GM21447 (cell line): Measurements from ENCODE around the gene MRGPRX2.

ENCODE experiments used
- ATAC-seq: cut with Tn5 transposase; IDR thresholded peaks from one replicate; pipeline ENCODE4 v1.9.1; 2021; ENCODE audit not compliant: unreplicated experiment

MRGPRX2 gene

DNA sequence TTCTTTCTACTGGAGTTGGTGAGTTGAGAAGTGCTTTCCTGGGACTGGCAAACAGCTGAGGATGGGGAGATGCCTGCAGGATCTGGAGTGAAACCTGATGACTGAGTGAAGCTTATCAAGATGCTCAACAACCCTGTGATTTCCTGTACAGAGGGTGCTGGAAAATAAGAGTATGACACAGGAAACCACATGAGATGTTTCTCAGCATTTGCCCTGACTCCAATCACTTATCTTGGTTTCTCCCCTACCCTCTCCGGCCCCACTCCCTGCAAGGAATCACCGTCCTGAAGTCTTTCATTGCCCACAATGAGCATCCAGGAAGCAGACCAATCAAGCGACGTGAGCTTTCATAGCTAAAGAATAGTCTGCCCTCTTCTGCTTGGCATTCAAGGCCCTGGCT is at the start of gene MRGPRX2:
Gene MRGPRX2, minus strand, starts transcription at position 89 of the 400 bp plus-strand sequence. CDS start 4,315 bp downstream, outside the sequence.
- no peak for ATAC-seq

DNA sequence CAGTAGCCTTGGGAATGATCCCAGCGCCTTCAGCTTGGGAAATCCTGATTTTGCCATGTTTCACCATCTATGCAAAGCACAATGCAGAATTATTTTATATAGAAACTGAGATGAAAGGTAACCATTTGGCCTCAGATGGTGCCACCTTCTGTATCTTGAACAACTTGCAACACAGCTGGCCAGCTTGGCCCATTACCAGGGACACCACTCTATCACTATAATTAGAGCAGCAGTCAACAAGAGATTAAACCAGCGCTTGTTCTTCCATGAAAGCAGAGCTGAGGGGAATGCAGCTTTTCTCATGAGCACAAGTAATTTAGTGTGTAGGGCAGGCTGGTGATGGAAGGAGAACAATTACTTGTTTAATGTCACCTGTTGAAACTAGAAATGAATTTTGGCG is 49.8 kb upstream of the MRGPRX2 start:
- ATAC-seq: no peak

DNA sequence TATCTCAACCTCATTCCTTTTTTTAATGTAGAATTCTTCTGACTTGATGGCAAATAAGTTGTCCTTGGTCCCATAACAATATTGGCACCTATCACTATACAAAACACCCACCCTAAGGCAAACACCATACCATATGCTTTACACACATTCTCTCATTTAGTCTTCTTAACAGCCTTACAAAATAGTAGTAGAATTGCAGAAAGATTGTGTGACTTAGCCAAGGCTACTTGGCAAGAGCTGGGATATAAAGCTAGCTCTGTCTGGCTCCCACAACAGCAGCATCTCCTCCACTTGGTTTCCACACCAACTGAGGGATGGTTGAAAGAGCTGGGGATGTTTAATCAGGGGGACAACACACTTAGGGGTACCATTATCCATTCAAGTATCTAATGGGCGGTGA is 46.6 kb upstream of the MRGPRX2 start:
- ATAC-seq: no peak

GRCh38 chr11:19105011-19105410 is 44.5 kb upstream of the MRGPRX2 start:
- ATAC-seq: no peak

- no peak for ATAC-seq
Measured at GRCh38 chr11:19102521-19102900, 42.0 kb upstream of the MRGPRX2 start.

DNA sequence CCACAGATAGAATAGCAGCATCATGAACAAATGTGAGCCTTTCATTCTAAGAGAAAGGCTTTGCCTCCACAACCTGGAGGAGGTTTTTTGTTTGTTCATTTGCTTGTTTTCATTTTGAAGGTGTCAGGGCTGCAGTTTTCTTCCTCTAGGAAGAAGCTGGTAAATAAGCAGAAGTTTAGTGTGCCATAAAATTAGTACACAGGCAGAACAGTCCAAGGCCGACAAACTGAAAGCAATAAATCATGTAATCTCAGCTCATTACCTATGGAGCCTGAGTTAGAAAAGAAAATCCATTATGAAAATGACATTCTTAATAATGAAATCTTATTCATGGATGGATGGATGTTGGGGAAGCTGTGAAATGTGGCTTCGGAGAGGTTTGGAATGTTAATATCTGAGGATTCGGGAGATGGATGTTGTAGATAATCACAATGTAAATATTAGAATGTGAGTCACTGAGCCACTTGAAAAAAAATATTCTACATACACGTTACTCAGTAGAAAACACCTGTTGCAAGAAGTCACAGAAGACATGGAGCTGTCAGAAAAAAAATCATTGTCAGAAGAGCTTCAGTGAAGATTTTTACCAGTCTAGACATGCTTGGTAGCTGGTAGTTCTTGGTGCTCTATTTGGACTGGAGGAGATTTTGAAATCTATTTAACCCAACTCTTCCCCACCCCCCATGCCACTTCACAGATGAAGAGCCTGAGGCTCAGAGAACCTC is 41.4 kb upstream of the MRGPRX2 start:
- ATAC-seq: no peak

GRCh38 chr11:19100885-19101284 is 40.4 kb upstream of the MRGPRX2 start:
- ATAC-seq: no peak

DNA sequence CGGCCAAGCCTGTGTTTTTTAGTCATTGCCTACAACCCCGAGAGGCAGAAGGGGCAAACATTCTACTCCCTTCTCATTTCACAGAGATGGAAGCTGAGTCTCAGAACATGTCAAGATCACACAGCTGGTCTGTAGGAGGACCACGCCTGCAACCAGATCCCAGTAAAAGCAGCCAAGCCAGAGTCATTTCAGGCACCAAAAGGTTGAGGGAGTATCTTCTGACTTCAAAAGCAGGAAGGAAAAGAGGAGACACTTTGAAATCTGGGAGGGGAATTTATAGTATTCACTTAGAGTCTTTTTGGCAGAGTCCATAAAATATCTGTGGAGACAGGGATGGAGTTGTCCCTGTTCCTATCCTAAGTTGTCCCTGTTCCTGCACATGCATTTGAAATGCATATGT is 38.6 kb upstream of the MRGPRX2 start:
- ATAC-seq: no peak

GRCh38 chr11:19094859-19095258 is 34.3 kb upstream of the MRGPRX2 start:
- no peak for ATAC-seq

- no peak for ATAC-seq
Measured at GRCh38 chr11:19093976-19094375, 33.5 kb upstream of the MRGPRX2 start.

DNA sequence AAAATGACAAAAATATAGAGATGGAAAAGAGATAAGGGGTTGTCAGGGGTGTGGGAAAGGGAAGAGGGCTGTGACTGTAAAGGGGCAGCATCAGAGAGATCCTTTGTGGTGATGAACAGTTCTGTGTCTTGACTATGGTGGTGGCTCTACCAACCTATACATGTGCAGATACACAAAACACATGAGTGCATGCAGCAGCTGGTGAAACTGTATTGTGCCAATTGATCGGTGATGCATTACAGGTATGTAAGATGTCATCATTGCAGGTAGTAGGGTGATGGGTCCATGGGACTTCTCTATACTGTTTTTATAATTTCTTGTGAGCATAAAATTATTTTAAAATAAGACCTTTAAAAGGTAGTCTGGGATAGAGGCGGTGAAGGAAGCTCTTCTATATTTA is 32.3 kb upstream of the MRGPRX2 start:
- ATAC-seq: no peak

DNA sequence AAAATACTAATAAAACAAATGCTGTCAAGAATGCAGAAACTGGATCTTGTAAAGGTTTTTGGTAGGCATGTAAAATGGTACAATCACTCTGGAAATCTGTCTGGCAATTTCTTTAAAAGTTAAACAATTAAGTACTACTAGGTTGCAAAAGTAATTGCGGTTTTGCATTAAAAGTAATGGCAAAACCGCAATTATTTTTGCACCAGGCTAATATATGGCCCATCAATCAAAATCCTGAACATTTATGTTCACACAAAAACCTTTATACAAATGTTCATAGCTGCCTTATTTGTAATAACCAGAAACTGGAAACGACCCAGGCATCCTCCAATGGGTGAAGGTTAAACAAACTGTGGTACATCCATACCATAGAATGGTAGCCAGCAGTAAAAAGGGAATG is 31.8 kb upstream of the MRGPRX2 start:
- ATAC-seq: no peak

DNA sequence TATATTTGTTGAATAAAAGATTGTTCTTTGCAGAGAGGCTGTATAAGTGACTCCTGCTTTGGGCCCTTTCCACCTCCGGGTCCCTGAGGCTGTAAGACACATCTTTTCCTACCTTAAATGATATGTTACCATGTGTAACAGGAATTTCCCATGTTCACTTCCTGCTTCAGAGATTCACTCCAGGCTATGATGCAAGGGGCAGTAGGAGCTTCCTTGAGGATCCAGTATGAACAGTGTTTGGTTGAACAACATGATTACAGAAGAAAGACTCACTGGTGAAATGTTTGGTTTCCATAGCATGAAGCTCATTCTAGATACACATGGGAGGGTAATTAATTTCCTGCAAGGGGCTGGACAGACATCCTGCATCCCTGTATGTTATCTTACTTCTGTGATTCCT is 30.8 kb upstream of the MRGPRX2 start:
- no peak for ATAC-seq

DNA sequence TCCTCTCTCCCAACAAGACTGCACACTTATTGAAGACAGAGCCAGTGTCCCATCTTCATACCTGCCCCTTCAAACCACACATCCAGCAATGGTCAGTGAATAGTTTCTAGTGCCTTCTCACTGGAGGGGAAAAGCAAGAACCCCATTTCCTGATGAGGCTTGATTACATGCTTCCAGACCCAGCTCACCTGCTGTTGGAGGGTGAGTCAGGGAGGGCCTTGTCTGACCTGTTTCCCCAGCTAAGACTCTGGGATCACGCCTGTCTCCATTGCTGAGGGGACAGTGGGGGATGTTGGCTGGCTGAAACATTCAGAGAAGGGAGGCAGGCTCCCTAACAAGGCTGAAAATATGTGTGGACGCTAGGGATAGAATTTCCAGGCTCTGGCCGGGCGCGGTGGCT is 28.9 kb upstream of the MRGPRX2 start:
- no peak for ATAC-seq

GRCh38 chr11:19088791-19089190 is 28.3 kb upstream of the MRGPRX2 start:
- no peak for ATAC-seq

GRCh38 chr11:19087658-19088057 is 27.1 kb upstream of the MRGPRX2 start:
- no peak for ATAC-seq

- ATAC-seq: no peak
Measured at GRCh38 chr11:19084661-19085315, 24.3 kb upstream of the MRGPRX2 start.

GRCh38 chr11:19083166-19083565 is 22.6 kb upstream of the MRGPRX2 start:
- no peak for ATAC-seq

DNA sequence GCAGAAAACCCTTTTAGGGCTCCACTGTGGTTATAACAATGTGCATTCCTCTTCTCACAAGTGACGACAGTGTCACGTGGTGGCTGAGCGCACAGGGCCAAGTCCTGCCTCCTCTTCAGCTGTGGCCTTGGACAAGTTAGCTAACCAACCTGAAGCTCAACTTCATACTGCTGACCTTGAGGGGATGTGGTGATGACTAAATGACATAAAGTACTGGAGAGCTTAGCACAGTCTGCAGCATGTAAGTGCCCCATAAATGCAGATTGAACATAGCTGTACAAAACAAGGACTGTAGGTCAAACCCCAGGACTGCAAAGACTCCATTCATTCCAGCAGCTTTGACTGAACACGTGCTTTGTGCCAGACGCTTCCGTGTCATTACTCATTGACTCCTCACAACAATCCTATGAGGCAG is 20.1 kb upstream of the MRGPRX2 start:
- ATAC-seq: no peak

DNA sequence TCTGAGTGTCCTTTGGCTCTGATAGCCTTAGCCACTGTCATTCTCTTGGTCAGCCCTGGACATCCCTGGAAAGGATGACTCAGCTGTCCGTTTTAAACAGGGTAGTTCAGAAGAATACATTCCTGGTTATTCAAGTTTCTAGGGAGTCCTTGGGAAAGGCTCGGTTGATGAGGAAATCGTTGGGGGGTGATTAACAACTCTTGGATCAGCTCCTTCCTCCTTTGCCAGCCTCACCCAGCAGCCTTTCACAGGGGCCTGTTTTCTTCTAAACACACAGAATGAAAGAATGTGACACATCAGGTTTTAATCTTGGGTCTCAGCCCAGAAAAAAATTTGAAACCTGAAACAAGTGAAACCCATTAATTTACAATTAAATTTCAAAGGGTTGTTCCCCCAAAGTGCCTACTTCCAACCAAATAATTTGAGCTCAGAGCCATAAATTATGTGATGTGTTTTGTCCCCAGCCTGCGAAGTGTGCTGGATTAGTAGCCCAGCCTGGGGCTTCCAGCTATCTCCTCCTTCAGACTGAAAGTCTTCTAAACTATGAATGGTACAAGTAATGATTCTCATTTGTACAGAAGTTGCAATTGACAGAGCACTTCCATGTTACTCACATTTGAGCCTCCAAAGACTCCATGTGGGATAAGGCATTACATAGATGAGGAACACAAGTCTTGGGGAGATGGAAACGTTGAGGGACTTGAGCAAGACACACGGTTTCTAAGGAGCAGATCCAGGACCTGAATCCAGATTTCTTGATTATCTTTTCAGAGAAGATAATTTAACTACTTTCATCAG is 19.3 kb upstream of the MRGPRX2 start:
- ATAC-seq: no peak

- no peak for ATAC-seq
Measured at GRCh38 chr11:19077965-19078364, 17.4 kb upstream of the MRGPRX2 start.
